ENCODE measurements around the gene SBK3.
A peak's percentile ranks its signal among the peaks of the same experiment; 100 is the strongest.

Gene SBK3

DNA sequence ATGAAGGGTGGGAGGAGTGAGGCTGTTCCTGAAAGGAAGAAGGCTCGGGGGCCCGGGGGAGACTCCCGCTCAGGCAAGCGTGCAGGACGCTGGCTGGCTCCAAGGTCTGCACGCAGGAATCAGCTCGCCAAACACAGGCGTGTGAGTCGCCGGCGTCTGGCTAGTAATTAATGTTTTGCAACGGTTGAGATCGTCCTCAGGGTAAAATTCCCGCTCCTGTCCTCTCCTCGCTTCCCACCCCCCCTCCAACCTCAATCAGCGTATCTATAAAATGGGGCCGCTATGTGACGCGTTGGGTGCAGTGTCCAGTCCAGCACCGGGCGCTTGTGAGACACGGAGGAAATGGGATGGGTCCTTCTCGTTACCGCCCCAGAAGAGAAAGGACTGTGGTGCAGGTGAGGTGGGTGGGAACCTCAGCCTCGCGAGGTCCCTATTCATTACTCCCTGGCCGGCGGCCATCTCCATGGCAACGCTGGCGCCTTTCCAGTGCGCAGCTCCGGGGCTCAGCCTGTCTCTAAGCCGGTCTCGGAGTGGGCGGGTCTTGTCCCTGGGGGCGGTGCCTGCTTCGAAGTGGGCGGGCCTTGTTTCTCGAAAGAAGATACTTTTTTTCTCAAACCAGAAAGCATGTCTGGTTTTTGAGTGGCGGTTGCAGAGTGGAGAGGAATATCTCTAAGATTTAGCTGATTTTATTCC, 41.8 kb upstream of the SBK3 start (continued):
- TF ChIP-seq PATZ1 (tag by site-specific recombination; IDR thresholded peaks at IDR 0.05) (peak; percentile 83), ZNF23 (tag by site-specific recombination; IDR thresholded peaks at IDR 0.05; ENCODE audit: borderline replicate concordance) (no peak), ZNF629 (tag by site-specific recombination; IDR thresholded peaks at IDR 0.05) (0 out of 2 replicates have a peak, but pooled peaks have one; percentile 37), INSM2 (tag by site-specific recombination; IDR thresholded peaks at IDR 0.05) (no peak), ZNF433 (tag by site-specific recombination; IDR thresholded peaks at IDR 0.05; ENCODE audit: low read depth) (no peak), SP3 (tag by site-specific recombination; IDR thresholded peaks at IDR 0.05) (peak; percentile 89), GLI2 (tag by site-specific recombination; IDR thresholded peaks at IDR 0.05; ENCODE audit: borderline replicate concordance, low read depth) (no peak), ZNF518A (tag by site-specific recombination; conservative IDR thresholded peaks at IDR 0.05; ENCODE audit: low read depth) (no peak), ZNF2 (tag by site-specific recombination; IDR thresholded peaks at IDR 0.05) (no peak), ZNF132 (tag by site-specific recombination; IDR thresholded peaks at IDR 0.05; ENCODE audit: borderline replicate concordance) (no peak), ZNF585B (tag by site-specific recombination; IDR thresholded peaks at IDR 0.05) (no peak), ZNF19 (tag by site-specific recombination; IDR thresholded peaks at IDR 0.05; ENCODE audit: low read depth) (no peak), ZNF140 (tag by site-specific recombination; IDR thresholded peaks at IDR 0.05) (no peak), ZNF335 (tag by site-specific recombination; conservative IDR thresholded peaks at IDR 0.05) (peak; percentile 90), ZNF138 (tag by site-specific recombination; IDR thresholded peaks at IDR 0.05; ENCODE audit: borderline replicate concordance) (no peak), ZNF621 (tag by site-specific recombination; IDR thresholded peaks at IDR 0.05) (no peak), HOXD13 (CRISPR knock-in tag; IDR thresholded peaks at IDR 0.05; ENCODE audit: borderline replicate concordance) (no peak), ZNF792 (tag by site-specific recombination; IDR thresholded peaks at IDR 0.05) (no peak), GLIS1 (tag by site-specific recombination; IDR thresholded peaks at IDR 0.05) (peak; percentile 45; the same call in 1 of the 2 replicates), ZNF514 (tag by site-specific recombination; IDR thresholded peaks at IDR 0.05) (no peak)
- TF ChIP-seq, protein P1, sequence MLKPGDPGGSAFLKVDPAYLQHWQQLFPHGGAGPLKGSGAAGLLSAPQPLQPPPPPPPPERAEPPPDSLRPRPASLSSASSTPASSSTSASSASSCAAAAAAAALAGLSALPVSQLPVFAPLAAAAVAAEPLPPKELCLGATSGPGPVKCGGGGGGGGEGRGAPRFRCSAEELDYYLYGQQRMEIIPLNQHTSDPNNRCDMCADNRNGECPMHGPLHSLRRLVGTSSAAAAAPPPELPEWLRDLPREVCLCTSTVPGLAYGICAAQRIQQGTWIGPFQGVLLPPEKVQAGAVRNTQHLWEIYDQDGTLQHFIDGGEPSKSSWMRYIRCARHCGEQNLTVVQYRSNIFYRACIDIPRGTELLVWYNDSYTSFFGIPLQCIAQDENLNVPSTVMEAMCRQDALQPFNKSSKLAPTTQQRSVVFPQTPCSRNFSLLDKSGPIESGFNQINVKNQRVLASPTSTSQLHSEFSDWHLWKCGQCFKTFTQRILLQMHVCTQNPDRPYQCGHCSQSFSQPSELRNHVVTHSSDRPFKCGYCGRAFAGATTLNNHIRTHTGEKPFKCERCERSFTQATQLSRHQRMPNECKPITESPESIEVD (tag by site-specific recombination; IDR thresholded peaks at IDR 0.05): no peak
- TF ChIP-seq, protein P2, sequence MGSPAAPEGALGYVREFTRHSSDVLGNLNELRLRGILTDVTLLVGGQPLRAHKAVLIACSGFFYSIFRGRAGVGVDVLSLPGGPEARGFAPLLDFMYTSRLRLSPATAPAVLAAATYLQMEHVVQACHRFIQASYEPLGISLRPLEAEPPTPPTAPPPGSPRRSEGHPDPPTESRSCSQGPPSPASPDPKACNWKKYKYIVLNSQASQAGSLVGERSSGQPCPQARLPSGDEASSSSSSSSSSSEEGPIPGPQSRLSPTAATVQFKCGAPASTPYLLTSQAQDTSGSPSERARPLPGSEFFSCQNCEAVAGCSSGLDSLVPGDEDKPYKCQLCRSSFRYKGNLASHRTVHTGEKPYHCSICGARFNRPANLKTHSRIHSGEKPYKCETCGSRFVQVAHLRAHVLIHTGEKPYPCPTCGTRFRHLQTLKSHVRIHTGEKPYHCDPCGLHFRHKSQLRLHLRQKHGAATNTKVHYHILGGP (tag by site-specific recombination; IDR thresholded peaks at IDR 0.05): no peak
- TF ChIP-seq, protein P3, sequence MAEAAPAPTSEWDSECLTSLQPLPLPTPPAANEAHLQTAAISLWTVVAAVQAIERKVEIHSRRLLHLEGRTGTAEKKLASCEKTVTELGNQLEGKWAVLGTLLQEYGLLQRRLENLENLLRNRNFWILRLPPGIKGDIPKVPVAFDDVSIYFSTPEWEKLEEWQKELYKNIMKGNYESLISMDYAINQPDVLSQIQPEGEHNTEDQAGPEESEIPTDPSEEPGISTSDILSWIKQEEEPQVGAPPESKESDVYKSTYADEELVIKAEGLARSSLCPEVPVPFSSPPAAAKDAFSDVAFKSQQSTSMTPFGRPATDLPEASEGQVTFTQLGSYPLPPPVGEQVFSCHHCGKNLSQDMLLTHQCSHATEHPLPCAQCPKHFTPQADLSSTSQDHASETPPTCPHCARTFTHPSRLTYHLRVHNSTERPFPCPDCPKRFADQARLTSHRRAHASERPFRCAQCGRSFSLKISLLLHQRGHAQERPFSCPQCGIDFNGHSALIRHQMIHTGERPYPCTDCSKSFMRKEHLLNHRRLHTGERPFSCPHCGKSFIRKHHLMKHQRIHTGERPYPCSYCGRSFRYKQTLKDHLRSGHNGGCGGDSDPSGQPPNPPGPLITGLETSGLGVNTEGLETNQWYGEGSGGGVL (tag by site-specific recombination; IDR thresholded peaks at IDR 0.05): peak; percentile 64
- TF ChIP-seq, protein P4, sequence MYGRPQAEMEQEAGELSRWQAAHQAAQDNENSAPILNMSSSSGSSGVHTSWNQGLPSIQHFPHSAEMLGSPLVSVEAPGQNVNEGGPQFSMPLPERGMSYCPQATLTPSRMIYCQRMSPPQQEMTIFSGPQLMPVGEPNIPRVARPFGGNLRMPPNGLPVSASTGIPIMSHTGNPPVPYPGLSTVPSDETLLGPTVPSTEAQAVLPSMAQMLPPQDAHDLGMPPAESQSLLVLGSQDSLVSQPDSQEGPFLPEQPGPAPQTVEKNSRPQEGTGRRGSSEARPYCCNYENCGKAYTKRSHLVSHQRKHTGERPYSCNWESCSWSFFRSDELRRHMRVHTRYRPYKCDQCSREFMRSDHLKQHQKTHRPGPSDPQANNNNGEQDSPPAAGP (tag by site-specific recombination; IDR thresholded peaks at IDR 0.05): no peak
